ENCODE results near the gene TENM3.
"Not testable (repeated sequence)": the region's sequence is repeated elsewhere in the genome, so short reads cannot be mapped to it uniquely, and the experiment has no call there.

The TENM3 gene

GRCh38 chr4:182367153-182367552 lies 124.0 kb downstream of the TENM3 start:
- no peak for DNase-seq (ENCODE audit: low spot score)
- H3K27ac ChIP-seq: no peak overlapping the region
- no peak for TF ChIP-seq CTCF (conservative IDR thresholded peaks at IDR 0.05; ENCODE audit: low read depth)
- CTCF ChIA-PET: no interaction called here
- POLR2A ChIA-PET (ENCODE audit: low non-redundant PET): no interaction called here

- H3K27ac ChIP-seq: no peak overlapping the region
- CTCF ChIA-PET: no interaction called here
- DNase-seq (ENCODE audit: low spot score): no peak
- POLR2A ChIA-PET (ENCODE audit: low non-redundant PET): no interaction called here
- TF ChIP-seq CTCF (conservative IDR thresholded peaks at IDR 0.05; ENCODE audit: low read depth): no peak
These were observed 126.0 kb downstream of the TENM3 start for GRCh38 chr4:182369211-182369610.

- DNase-seq (ENCODE audit: low spot score): no peak
- TF ChIP-seq CTCF (conservative IDR thresholded peaks at IDR 0.05; ENCODE audit: low read depth): no peak
- CTCF ChIA-PET: no interaction called here
- POLR2A ChIA-PET (ENCODE audit: low non-redundant PET): no interaction called here
- no peak overlapping the region for H3K27ac ChIP-seq
These were observed 127.3 kb downstream of the TENM3 start for GRCh38 chr4:182370491-182370890.

GRCh38 chr4:182380771-182381181 lies 137.6 kb downstream of the TENM3 start:
- POLR2A ChIA-PET (ENCODE audit: low non-redundant PET): no interaction called here
- CTCF ChIA-PET: no interaction called here
- no peak for DNase-seq (ENCODE audit: low spot score)
- no peak overlapping the region for H3K27ac ChIP-seq
- TF ChIP-seq CTCF (conservative IDR thresholded peaks at IDR 0.05; ENCODE audit: low read depth): no peak

GRCh38 chr4:182382941-182383340 lies 139.7 kb downstream of the TENM3 start:
- TF ChIP-seq CTCF (conservative IDR thresholded peaks at IDR 0.05; ENCODE audit: low read depth): no peak
- ChIA-PET POLR2A (ENCODE audit: low non-redundant PET) (no interaction called here), CTCF (no interaction called here)
- no peak for DNase-seq (ENCODE audit: low spot score)
- no peak overlapping the region for H3K27ac ChIP-seq

DNA sequence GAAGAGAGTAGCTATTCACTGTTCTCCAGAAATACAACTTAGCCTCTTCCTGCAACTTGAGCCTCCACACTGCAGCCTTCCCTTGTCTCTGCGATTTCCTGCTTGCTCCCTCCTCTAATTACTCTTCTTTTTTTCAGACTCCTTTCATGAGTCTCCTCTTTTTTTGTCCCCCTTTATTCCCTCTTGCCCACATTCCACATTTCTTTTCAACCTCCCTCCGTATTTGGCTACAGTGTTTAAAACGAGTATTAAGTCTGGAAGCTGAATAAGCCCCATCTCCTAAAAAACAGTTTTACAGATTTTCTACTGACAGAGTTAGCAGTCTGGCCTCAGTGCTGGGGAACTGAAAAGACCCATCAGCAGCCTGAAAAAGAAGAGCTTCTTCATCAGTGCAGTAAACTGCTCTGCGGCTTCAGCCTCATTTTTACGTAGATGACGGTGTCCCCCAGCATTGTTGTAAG lies 141.5 kb downstream of the TENM3 start:
- POLR2A ChIA-PET (ENCODE audit: low non-redundant PET): no interaction called here
- TF ChIP-seq CTCF (conservative IDR thresholded peaks at IDR 0.05; ENCODE audit: low read depth): no peak
- no peak for DNase-seq (ENCODE audit: low spot score)
- CTCF ChIA-PET: interaction anchor here (0.6 kb wide), 2 partner anchors 21 to 102 kb away, joined by 4 to 7 read pairs; no protein-coding TSS in a partner anchor
- H3K27ac ChIP-seq: no peak overlapping the region

DNA sequence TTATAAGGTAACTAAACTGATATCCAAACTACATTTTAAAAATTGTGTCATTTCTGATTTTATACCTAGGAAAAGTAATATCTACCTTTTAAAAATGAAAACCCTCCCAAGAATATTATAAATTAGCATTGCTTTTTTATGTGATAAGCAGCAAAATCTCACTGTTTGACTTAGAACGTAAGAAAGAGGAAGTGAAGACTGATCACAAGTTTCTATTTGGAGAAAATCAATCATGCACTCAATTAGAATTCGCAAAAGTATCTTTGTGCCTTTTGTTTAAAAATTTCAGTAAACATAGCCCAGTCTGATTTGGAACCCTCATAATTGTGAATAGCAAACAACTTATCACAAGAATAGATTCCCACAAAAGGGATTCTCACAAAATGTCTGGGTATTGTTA lies 142.7 kb downstream of the TENM3 start:
- ChIA-PET POLR2A (ENCODE audit: low non-redundant PET) (no interaction called here), CTCF (no interaction called here)

GRCh38 chr4:182386576-182386975 lies 143.4 kb downstream of the TENM3 start:
- H3K27ac ChIP-seq; POLR2A ChIA-PET (ENCODE audit: low non-redundant PET); CTCF ChIA-PET; DNase-seq (ENCODE audit: low spot score): not testable (repeated sequence)

More for the DNA sequence above, 142.7 kb downstream of the TENM3 start:
- no peak for TF ChIP-seq CTCF (conservative IDR thresholded peaks at IDR 0.05; ENCODE audit: low read depth)
- DNase-seq (ENCODE audit: low spot score): no peak
- no peak overlapping the region for H3K27ac ChIP-seq

Data from RWPE1 (cell line).